GM19463 (cell line): Measurements from ENCODE around the gene PARP16.
"Not testable (repeated sequence)": the region's sequence is repeated elsewhere in the genome, so short reads cannot be mapped to it uniquely, and the experiment has no call there.

Experiments
- ATAC-seq: cut with Tn5 transposase; IDR thresholded peaks from one replicate; pipeline ENCODE4 v1.9.1; 2021; ENCODE audit warnings: mild to moderate bottlenecking, moderate library complexity; ENCODE audit not compliant: unreplicated experiment

The PARP16 gene

GRCh38 chr15:65245096-65245856 is 41.4 kb downstream of the PARP16 start:
- ATAC-seq = no peak

DNA sequence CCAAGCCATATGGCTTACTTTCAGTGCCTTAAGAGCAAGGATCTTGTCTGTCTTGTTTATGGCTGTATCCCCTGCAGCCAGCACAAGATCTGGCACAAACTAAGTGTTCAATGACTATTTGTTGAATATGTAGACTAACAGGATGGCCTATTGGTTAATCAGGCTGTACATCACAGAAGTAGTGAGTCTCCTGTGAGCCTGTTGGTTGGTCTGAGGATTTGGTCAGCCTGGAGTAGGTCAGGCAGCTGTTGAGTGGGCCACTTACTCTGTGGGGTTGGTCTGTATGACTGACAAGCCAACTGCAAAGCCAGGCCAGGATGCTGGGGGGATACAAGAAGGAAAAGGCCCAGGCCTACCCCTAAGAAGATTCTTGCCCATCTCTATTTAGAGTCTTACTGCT is 42.0 kb downstream of the PARP16 start:
- ATAC-seq = no peak

GRCh38 chr15:65236443-65236842 is 50.2 kb downstream of the PARP16 start:
- ATAC-seq = not testable (repeated sequence)

GRCh38 chr15:65233696-65234095 is 53.0 kb downstream of the PARP16 start:
- ATAC-seq = no peak

DNA sequence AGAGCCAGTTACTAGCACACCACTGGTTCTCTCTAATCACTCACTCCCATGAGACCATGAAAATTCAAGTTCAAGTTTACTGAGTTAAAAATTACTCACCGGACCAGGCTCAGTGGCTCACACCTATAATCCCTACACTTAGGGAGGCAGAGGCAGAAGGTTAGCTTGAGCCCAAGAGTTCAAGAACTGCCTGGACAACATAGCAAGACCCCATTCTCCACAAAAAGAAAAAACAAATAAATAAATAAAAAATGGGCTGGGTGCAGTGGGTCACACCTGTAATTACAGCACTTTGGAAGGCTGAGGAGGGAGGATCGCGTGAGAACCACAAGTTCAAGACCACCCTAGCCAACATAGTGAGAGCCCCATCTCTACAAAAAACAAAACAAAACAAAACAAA is 54.2 kb downstream of the PARP16 start:
- ATAC-seq = no peak

DNA sequence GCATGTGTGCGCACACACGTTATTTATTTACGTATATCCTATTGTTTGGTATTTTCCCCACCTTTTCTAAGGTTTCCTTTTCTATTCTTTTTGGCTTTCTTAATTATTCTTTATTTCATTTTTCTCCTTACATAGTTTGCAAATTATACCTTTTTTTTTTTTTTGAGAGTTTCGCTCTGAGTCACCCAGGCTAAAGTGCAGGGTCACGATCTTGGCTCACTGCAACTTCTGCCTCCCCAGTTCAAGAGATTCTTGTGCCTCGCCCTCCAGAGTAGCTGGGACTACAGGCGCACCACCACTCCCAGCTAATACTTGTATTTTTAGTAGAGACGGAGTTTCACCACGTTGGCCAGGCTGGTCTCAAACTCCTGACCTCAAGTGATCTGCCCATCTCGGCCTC is 55.4 kb downstream of the PARP16 start:
- ATAC-seq = no peak

DNA sequence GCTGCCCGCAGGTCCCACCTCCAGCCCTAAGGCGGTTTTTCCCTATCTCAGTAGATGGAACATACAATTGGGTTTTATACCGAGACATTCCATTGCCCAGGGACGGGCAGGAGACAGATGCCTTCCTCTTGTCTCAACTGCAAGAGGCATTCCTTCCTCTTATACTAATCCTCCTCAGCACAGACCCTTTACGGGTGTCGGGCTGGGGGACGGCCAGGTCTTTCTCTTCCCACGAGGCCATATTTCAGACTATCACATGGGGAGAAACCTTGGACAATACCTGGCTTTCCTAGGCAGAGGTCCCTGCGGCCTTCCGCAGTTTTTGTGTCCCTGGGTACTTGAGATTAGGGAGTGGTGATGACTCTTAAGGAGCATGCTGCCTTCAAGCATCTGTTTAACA is 59.8 kb downstream of the PARP16 start:
- not testable (repeated sequence) for ATAC-seq

- no peak for ATAC-seq
Observed at GRCh38 chr15:65226221-65226620, 60.5 kb downstream of the PARP16 start.

- no peak for ATAC-seq
Observed at GRCh38 chr15:65223996-65224395, 62.7 kb downstream of the PARP16 start.

GRCh38 chr15:65222891-65223290 is 63.8 kb downstream of the PARP16 start:
- ATAC-seq = no peak

DNA sequence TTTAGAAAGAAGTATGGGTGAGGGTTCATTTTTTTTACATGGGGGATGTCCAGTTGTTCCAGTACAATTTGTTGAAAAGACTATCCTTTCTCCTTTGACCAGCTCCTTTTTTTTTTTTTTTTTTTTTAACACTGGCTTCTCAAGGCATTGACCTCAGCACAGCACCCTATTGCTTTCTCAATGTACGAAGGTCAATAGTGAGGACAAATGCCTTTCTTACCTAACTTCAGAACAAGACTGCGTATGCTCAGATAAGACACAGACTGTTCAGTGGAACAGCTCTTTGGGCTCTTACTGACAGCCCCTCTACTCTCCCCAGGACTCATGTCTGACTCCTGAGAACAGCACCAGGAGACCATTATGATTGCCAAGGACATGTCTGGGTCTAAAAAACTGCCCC is 65.0 kb downstream of the PARP16 start:
- ATAC-seq = no peak

DNA sequence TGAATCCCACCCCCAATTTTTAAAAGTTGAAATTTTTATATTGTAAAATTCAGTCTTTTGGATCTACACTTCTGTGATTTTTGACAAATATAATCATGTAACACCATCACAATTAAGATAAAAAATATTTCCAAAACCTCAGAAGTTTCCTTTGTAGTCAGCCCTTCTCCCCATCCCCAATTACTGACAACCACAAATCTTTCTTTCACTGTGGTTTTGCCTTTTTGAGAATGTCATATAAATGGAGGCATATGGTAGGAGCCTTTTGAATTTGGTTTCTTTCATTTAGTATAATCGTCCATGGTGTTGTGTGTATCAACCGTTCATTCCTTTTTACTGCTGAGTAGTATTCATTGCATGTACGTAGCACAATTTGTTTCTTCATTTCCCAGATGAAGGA is 67.5 kb downstream of the PARP16 start:
- no peak for ATAC-seq

GRCh38 chr15:65217526-65218482 is 68.9 kb downstream of the PARP16 start:
- no peak for ATAC-seq

GRCh38 chr15:65215496-65215895 is 71.2 kb downstream of the PARP16 start:
- ATAC-seq = no peak

- no peak for ATAC-seq
Observed at GRCh38 chr15:65214010-65214409, 72.7 kb downstream of the PARP16 start.

GRCh38 chr15:65213241-65213640 is 73.4 kb downstream of the PARP16 start:
- ATAC-seq = no peak

DNA sequence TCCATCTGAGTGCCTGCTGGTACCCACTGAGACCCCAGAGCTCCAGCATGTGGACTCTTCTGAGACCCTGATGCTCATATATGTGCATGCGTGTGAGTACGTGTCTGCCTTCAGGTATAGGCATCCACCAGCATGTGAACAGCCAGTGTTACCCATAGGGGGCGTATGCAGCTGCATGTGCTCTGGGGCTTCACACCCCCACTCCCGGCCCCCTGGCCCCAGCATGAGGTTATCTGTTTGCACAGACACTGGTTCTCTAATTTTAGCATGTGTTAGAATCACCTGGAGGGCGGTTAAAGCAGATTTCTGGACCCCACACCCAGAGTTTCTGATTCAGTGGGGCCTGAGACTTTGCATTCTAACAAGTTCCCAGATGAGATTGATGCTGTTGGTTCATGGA is 74.6 kb downstream of the PARP16 start:
- no peak for ATAC-seq

- no peak for ATAC-seq
Observed at GRCh38 chr15:65211482-65211982, 75.2 kb downstream of the PARP16 start.

- ATAC-seq = no peak
Observed at GRCh38 chr15:65210770-65211481, 75.8 kb downstream of the PARP16 start, which contains the start of gene CILP. Gene CILP (minus strand): TSS chr15:65211473. CDS start chr15:65209755, 1,718 bp downstream.

GRCh38 chr15:65209701-65210643 is 76.7 kb downstream of the PARP16 start:
- ATAC-seq = no peak
